GM10248 (cell line): ENCODE results near the gene SURF2.
"Not testable (repeated sequence)": the region's sequence is repeated elsewhere in the genome, so short reads cannot be mapped to it uniquely, and the experiment has no call there.

Experiments
- CTCF ChIA-PET: fragments of 300-600 bp; sonication (Branson Sonifier 250); formaldehyde crosslinking; extraction: SDS; loops from one replicate; lab custom pipeline; 2021; ENCODE audit warnings: antibody characterized with exemption; lab: Yijun Ruan, JAX
- POLR2A ChIA-PET: fragments of 350-650 bp; sonication (Branson Sonifier 250); formaldehyde crosslinking; extraction: SDS; loops from one replicate; lab custom pipeline; 2020; ENCODE audit warnings: antibody characterized with exemption; lab: Yijun Ruan, JAX
- DNase-seq: peaks from one replicate; pipeline ENCODE4 v3.0.0; 2012; ENCODE audit errors: extremely low spot score
- CTCF ChIP-seq: IDR thresholded peaks from 2 replicates; pipeline ENCODE4 v1.5.1; 2012; ENCODE audit warnings: mild to moderate bottlenecking, low read depth; ENCODE audit errors: extremely low read depth, missing control alignments, control extremely low read depth

SURF2 gene

DNA sequence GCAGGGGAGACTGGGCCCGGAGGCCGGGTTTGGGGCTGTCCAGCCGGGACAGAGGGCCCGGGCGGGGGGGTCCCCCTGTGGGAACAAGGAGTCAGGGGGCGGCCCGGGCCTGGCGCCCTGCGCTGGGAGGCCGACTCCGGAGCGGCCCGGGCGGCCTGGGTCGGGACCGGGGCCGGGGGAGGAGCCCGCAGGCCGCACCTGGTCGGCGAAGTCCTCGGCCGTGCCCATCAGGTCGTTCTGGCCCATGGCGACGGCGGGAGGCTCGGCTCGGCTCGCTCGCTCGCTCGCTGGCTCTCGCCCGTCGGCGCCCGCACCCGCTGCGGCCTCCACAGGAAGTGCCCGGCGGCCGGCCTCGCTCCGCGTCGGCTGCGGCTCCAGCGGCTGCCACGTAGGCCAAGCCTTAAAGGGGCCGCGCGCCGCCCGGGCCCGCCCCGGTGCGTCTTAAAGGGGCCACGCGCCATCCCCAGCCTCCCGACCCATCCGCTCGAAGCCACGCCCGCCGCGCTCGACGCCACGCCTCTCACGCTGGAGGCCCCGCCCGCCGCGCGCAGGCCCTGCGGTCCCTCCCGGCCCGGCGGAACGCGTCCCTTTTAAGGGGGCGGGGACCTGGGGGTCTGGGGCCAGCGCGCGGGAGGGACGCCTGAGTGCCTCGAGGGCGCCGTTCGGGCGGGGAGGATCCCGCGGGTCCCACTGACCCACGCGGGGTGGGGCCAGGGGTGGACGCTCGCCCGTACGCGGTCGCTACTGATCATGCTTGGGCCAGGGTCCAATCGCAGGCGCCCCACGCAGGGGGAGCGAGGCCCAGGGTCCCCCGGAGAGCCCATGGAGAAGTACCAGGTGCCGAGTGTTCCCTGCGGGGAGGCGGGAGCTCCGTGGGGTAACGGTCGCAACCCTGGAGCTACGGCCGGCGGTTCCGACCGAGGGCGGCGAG lies 19.6 kb downstream of the SURF2 start, which contains the start of the genes STKLD1 and SURF4:
STKLD1 (plus strand) TSS at position 643 of the 931 bp plus-strand sequence; CDS start at position 751, 108 bp downstream.
SURF4 (minus strand) TSS at position 337 of the 931 bp plus-strand sequence; CDS start at position 246, 91 bp downstream.
- CTCF ChIA-PET = interaction anchor here (0.9 to 1.6 kb wide), 5 partner anchors 13 to 110 kb away, joined by 3 to 5 read pairs (median 3); no protein-coding TSS in a partner anchor
- no peak for TF ChIP-seq CTCF
- POLR2A ChIA-PET = interaction anchor here (1.1 to 2.5 kb wide), 3 partner anchors 13 to 28 kb away, joined by 3 to 10 read pairs (median 4); partner anchors contain the start of genes MED22 and RPL7A
- DNase-seq = peak; percentile 100

DNA sequence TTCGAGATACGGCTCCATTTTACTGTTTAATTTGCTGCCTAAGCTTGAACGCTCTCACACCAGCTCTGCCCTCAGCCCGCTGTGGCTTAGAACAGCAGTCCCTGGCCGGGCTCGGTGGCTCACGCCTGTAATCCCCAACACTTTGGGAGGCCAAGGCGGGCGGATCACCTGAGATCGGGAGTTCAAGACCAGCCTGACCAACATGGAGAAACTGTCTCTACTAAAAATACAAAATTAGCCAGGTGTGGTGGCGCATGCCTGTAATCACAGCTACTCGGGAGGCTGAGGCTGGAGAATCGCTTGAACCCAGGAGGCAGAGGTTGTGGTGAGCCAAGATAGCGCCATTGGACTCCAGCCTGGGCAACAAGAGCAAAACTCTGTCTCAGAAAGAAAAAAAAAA lies 20.9 kb downstream of the SURF2 start:
- CTCF ChIA-PET = interaction anchor here (0.9 to 1.6 kb wide), 3 partner anchors 11 to 47 kb away, joined by 3 to 4 read pairs (median 3); no protein-coding TSS in a partner anchor
- not testable (repeated sequence) for DNase-seq
- POLR2A ChIA-PET = interaction anchor here (0.7 to 0.8 kb wide), 2 partner anchors 28 to 223 kb away, joined by 3 read pairs; no protein-coding TSS in a partner anchor

GRCh38 chr9:133377721-133378216 lies 21.4 kb downstream of the SURF2 start:
- ChIA-PET POLR2A (no interaction called here), CTCF (interaction anchor here (1.6 kb wide), 1 partner anchor 23 kb away, joined by 4 read pairs; no protein-coding TSS in a partner anchor)
- no peak for DNase-seq
- no peak for TF ChIP-seq CTCF

DNA sequence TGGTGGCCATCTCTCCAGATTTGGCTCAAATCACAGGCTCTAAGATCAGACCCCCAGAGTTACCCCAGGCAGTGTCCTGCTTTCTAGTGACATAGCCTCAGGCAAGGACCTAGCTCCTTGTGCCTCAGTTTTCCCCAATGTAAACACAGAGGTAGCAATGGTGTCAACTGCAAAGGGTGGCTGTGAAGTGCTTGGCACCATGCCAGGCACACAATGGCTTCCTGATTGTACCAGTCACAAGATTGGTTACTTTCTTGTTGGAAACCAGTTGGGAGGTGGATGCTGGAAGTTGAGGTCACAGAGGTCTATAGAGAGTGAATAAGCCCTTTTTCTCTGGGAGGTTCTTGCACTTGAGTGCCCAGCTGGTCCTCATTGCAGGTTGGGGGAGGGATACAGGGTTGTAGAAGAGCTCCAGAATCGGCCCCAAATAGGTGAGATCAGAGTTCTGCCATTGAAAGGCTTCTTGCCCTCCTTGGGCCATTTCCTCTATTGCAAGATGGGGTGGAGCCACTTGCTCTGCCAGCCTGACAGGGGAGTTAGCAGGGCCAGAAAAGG lies 22.1 kb downstream of the SURF2 start:
- no peak for TF ChIP-seq CTCF
- CTCF ChIA-PET = interaction anchor here (1.4 kb wide), 1 partner anchor 9 kb away, joined by 6 read pairs; no protein-coding TSS in a partner anchor
- no peak for DNase-seq
- POLR2A ChIA-PET = no interaction called here

DNA sequence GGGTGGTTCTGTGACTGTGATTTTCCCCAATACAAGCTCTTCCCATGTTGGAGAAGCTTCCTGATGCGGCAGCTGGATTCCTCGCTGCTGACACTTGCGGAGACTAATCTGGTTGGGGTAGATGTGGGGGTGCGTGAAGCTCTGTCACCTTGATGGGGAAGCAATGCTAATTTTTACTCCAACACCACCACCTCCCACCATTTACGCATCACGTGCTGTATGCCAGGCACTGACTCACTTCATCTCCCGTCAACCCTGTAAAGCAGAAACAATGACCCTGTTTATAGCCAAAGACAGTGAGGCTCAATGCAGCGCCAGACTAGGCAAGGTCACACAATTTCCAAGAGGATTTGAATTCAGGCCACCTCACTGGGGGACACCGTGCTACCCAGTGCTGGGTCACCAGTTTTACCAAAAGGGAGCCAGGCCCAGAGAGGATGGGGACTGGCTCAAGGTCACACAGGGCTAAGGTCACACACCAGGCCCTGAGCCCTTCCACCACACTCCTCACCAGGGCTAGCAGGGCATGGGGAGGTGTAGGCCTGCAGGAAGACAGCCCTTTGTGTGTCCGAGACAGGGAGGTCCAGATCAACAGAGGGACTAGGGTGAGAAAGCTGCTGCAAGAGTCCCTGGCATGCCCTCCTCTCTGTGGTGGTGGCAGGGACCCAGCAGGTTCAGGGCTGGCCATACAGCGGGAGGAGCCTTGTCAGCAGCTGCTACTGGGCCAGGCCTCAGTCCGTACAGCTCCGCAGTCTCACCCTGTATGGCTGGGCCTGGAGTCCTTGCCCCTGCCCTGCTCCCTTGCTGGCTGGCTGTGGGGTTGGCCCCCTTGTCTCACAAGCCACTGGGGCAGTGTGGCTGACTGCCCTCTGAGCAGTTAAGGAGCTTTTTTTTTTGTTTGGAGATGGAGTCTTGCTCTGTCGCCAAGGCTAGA lies 23.1 kb downstream of the SURF2 start:
- DNase-seq = no peak
- ChIA-PET CTCF (interaction anchor here (1.4 kb wide), 1 partner anchor 8 kb away, joined by 6 read pairs; no protein-coding TSS in a partner anchor), POLR2A (no interaction called here)
- TF ChIP-seq CTCF = no peak

GRCh38 chr9:133380734-133381133 lies 24.4 kb downstream of the SURF2 start:
- ChIA-PET POLR2A (no interaction called here), CTCF (no interaction called here)
- no peak for TF ChIP-seq CTCF
- no peak for DNase-seq
